Activated CD4-positive, alpha-beta T cell treated with anti-CD3 and anti-CD28 coated beads for 36 hours (primary cell): ENCODE data around the gene LSM4. TPM values are rescaled to one million over a fixed set of nuclear protein-coding genes. Genes with fewer than 3 reads are reported as not detected.

ENCODE experiments used
- ATAC-seq: fragments of 200-7000 bp; cut with Tn5 transposase; one replicate; pipeline ENCODE4 v1.10.0; 2021; ENCODE audit warnings: mild to moderate bottlenecking, moderate library complexity
- CTCF ChIA-PET: fragments of 350-600 bp; sonication (Branson Sonifier 250); formaldehyde crosslinking; loops from one replicate; lab custom pipeline; 2021; ENCODE audit warnings: antibody characterized with exemption; lab: Charles Lee
- POLR2A ChIA-PET: fragments of 350-600 bp; sonication (Branson Sonifier 250); formaldehyde crosslinking; loops from one replicate; lab custom pipeline; 2021; ENCODE audit warnings: antibody characterized with exemption, inconsistent platforms; lab: Charles Lee
- DNase-seq: peaks from one replicate; pipeline ENCODE4 v3.0.0-alpha.2; 2020
- H3K27ac Mint-ChIP-seq: one replicate; pipeline ENCODE4 v1.8.0; 2021; ENCODE audit warnings: mixed read lengths
- H3K27me3 Mint-ChIP-seq: one replicate; pipeline ENCODE4 v1.8.0; 2021; ENCODE audit warnings: mixed read lengths
- H3K36me3 Mint-ChIP-seq: one replicate; pipeline ENCODE4 v1.8.0; 2021; ENCODE audit warnings: low read depth, mixed read lengths
- H3K4me1 Mint-ChIP-seq: one replicate; pipeline ENCODE4 v1.8.0; 2021; ENCODE audit warnings: mixed read lengths
- H3K4me3 Mint-ChIP-seq: one replicate; pipeline ENCODE4 v1.8.0; 2021; ENCODE audit warnings: mild to moderate bottlenecking, moderate library complexity, mixed read lengths
- H3K9me3 Mint-ChIP-seq: one replicate; pipeline ENCODE4 v1.8.0; 2021; ENCODE audit warnings: low read depth, mixed read lengths
- intact Hi-C, 2 experiments: fragments of 100-400 bp; cut with DNase I in 1 of 2; cut with micrococcal nuclease in 1 of 2; formaldehyde crosslinking; loops; one replicate each; pipeline versions ENCODE4 v1.14.2 to v1.15.1; 2022 to 2024; cut with DNase I, micrococcal nuclease
- total RNA-seq, 2 experiments: library from RNA; stranded (reverse); gene quantifications; one replicate each; pipeline ENCODE4 v1.2.3, GENCODE V29; 2021

LSM4 gene
- total RNA-seq, 2 experiments from 2014 or later = 269 to 370 TPM

GRCh38 chr19:18312092-18312534, 10.8 kb downstream of the LSM4 start:
- no peaks in the 10 kb centered on the region for H3K27me3 Mint-ChIP-seq
- peaks cover 43% of the 10 kb centered on the region for H3K36me3 Mint-ChIP-seq
- DNase-seq = no peak
- no peaks in the 10 kb centered on the region for H3K9me3 Mint-ChIP-seq
- intact Hi-C loops = no loop called here
- POLR2A ChIA-PET = no interaction called here
- ATAC-seq = no peak
- peak overlapping the region; percentile 33 for H3K27ac Mint-ChIP-seq
- CTCF ChIA-PET = no interaction called here
- H3K4me3 Mint-ChIP-seq = no peak overlapping the region
- H3K4me1 Mint-ChIP-seq = peaks cover 19% of the 10 kb centered on the region

- DNase-seq (no peak), ATAC-seq (no peak)
- ChIA-PET CTCF (no interaction called here), POLR2A (no interaction called here)
- no peaks in the 10 kb centered on the region for H3K27me3 Mint-ChIP-seq
- H3K36me3 Mint-ChIP-seq = peaks cover 46% of the 10 kb centered on the region
- peaks cover 23% of the 10 kb centered on the region for H3K4me1 Mint-ChIP-seq
- intact Hi-C loops = no loop called here
- no peak overlapping the region for H3K4me3 Mint-ChIP-seq
- no peak overlapping the region for H3K27ac Mint-ChIP-seq
- H3K9me3 Mint-ChIP-seq = no peaks in the 10 kb centered on the region
Observed at GRCh38 chr19:18311502-18312091, 11.3 kb downstream of the LSM4 start.

GRCh38 chr19:18310966-18311365, 11.9 kb downstream of the LSM4 start:
- Mint-ChIP-seq H3K27me3 (no peaks in the 10 kb centered on the region), H3K4me3 (no peak overlapping the region), H3K36me3 (peaks cover 46% of the 10 kb centered on the region), H3K27ac (no peak overlapping the region), H3K9me3 (no peaks in the 10 kb centered on the region), H3K4me1 (peaks cover 26% of the 10 kb centered on the region)
- CTCF ChIA-PET = no interaction called here
- intact Hi-C loops = no loop called here
- ATAC-seq (no peak), DNase-seq (no peak)
- POLR2A ChIA-PET = interaction anchor here (0.8 kb wide), 1 partner anchor 31 kb away, joined by 4 read pairs; no protein-coding TSS in a partner anchor

GRCh38 chr19:18310118-18310909, 12.6 kb downstream of the LSM4 start:
- no peaks in the 10 kb centered on the region for H3K9me3 Mint-ChIP-seq
- CTCF ChIA-PET = interaction anchor here (0.6 to 1.0 kb wide), 2 partner anchors 19 to 32 kb away, joined by 3 read pairs; no protein-coding TSS in a partner anchor

GRCh38 chr19:18309525-18310064, 13.3 kb downstream of the LSM4 start:
- Mint-ChIP-seq H3K4me1 (peaks cover 37% of the 10 kb centered on the region), H3K36me3 (peaks cover 49% of the 10 kb centered on the region), H3K27ac (no peak overlapping the region), H3K27me3 (no peaks in the 10 kb centered on the region), H3K9me3 (no peaks in the 10 kb centered on the region), H3K4me3 (no peak overlapping the region)
- DNase-seq (no peak), ATAC-seq (no peak)
- intact Hi-C loops = no loop called here
- POLR2A ChIA-PET = interaction anchor here (1.0 kb wide), 1 partner anchor 30 kb away, joined by 3 read pairs; no protein-coding TSS in a partner anchor
- CTCF ChIA-PET = interaction anchor here (0.6 to 1.0 kb wide), 2 partner anchors 19 to 31 kb away, joined by 3 read pairs; no protein-coding TSS in a partner anchor

More at GRCh38 chr19:18310118-18310909, 12.6 kb downstream of the LSM4 start:
- Mint-ChIP-seq H3K4me1 (peaks cover 32% of the 10 kb centered on the region), H3K27ac (no peak overlapping the region), H3K27me3 (no peaks in the 10 kb centered on the region), H3K4me3 (no peak overlapping the region), H3K36me3 (peaks cover 45% of the 10 kb centered on the region)
- POLR2A ChIA-PET = interaction anchor here (0.8 kb wide), 1 partner anchor 30 kb away, joined by 4 read pairs; no protein-coding TSS in a partner anchor
- no peak for DNase-seq
- intact Hi-C loops = no loop called here
- ATAC-seq = no peak

- POLR2A ChIA-PET = interaction anchor here (1.0 kb wide), 1 partner anchor 29 kb away, joined by 3 read pairs; no protein-coding TSS in a partner anchor
- H3K4me3 Mint-ChIP-seq = no peak overlapping the region
- peaks cover 47% of the 10 kb centered on the region for H3K36me3 Mint-ChIP-seq
- DNase-seq = no peak
- ATAC-seq = no peak
- H3K4me1 Mint-ChIP-seq = peaks cover 36% of the 10 kb centered on the region
- no peaks in the 10 kb centered on the region for H3K9me3 Mint-ChIP-seq
- intact Hi-C loops = no loop called here
- no peak overlapping the region for H3K27ac Mint-ChIP-seq
- CTCF ChIA-PET = interaction anchor here (0.9 kb wide), 1 partner anchor 30 kb away, joined by 3 read pairs; no protein-coding TSS in a partner anchor
- H3K27me3 Mint-ChIP-seq = no peaks in the 10 kb centered on the region
Observed at GRCh38 chr19:18308948-18309325, 13.9 kb downstream of the LSM4 start.

- CTCF ChIA-PET = interaction anchor here (0.9 kb wide), 1 partner anchor 29 kb away, joined by 3 read pairs; no protein-coding TSS in a partner anchor
- H3K27me3 Mint-ChIP-seq = no peaks in the 10 kb centered on the region
Observed at GRCh38 chr19:18308051-18308947, 14.6 kb downstream of the LSM4 start.

GRCh38 chr19:18307271-18307681, 15.6 kb downstream of the LSM4 start:
- peak overlapping the region; percentile 97 for H3K27ac Mint-ChIP-seq
- ChIA-PET CTCF (interaction anchor here (0.6 to 1.1 kb wide), 4 partner anchors 8 to 29 kb away, joined by 3 to 6 read pairs (median 4); partner anchors contain the start of gene LSM4), POLR2A (interaction anchor here (0.7 to 1.3 kb wide), 3 partner anchors 14 to 251 kb away, joined by 3 to 5 read pairs (median 5); no protein-coding TSS in a partner anchor)
- peak overlapping the region; percentile 26 for H3K4me3 Mint-ChIP-seq
- ATAC-seq (no peak), DNase-seq (peak; percentile 55)
- peaks cover 40% of the 10 kb centered on the region for H3K36me3 Mint-ChIP-seq
- intact Hi-C loops = no loop called here
- H3K4me1 Mint-ChIP-seq = peaks cover 41% of the 10 kb centered on the region
- no peaks in the 10 kb centered on the region for H3K9me3 Mint-ChIP-seq
- H3K27me3 Mint-ChIP-seq = no peaks in the 10 kb centered on the region

More at GRCh38 chr19:18308051-18308947, 14.6 kb downstream of the LSM4 start:
- intact Hi-C loops = no loop called here
- DNase-seq (no peak), ATAC-seq (no peak)
- Mint-ChIP-seq H3K9me3 (no peaks in the 10 kb centered on the region), H3K4me3 (no peak overlapping the region), H3K27ac (no peak overlapping the region), H3K4me1 (peaks cover 40% of the 10 kb centered on the region), H3K36me3 (peaks cover 47% of the 10 kb centered on the region)
- POLR2A ChIA-PET = interaction anchor here (1.0 kb wide), 2 partner anchors 13 to 29 kb away, joined by 3 to 5 read pairs; no protein-coding TSS in a partner anchor

GRCh38 chr19:18306888-18307260, 16.0 kb downstream of the LSM4 start:
- H3K4me3 Mint-ChIP-seq = peak overlapping the region; percentile 26
- POLR2A ChIA-PET = interaction anchor here (1.0 to 1.3 kb wide), 2 partner anchors 15 to 28 kb away, joined by 5 read pairs; no protein-coding TSS in a partner anchor

GRCh38 chr19:18306209-18306887, 16.5 kb downstream of the LSM4 start:
- H3K4me1 Mint-ChIP-seq = peaks cover 50% of the 10 kb centered on the region
- H3K36me3 Mint-ChIP-seq = peaks cover 39% of the 10 kb centered on the region
- no peaks in the 10 kb centered on the region for H3K27me3 Mint-ChIP-seq
- H3K9me3 Mint-ChIP-seq = no peaks in the 10 kb centered on the region
- peak overlapping the region; percentile 97 for H3K27ac Mint-ChIP-seq
- POLR2A ChIA-PET = interaction anchor here (1.3 to 10.5 kb wide), 2 partner anchors 27 to 28 kb away, joined by 5 to 284 read pairs; partner anchors contain the start of genes IQCN and JUND
- CTCF ChIA-PET = interaction anchor here (0.6 to 5.4 kb wide), 5 partner anchors 9 to 28 kb away, joined by 3 to 81 read pairs (median 4); partner anchors contain the start of genes JUND and LSM4
- ATAC-seq (no peak), DNase-seq (no peak)
- intact Hi-C loops = no loop called here
- peak overlapping the region; percentile 84 for H3K4me3 Mint-ChIP-seq

More at GRCh38 chr19:18306888-18307260, 16.0 kb downstream of the LSM4 start:
- DNase-seq (no peak), ATAC-seq (no peak)
- Mint-ChIP-seq H3K9me3 (no peaks in the 10 kb centered on the region), H3K36me3 (peaks cover 39% of the 10 kb centered on the region), H3K27me3 (no peaks in the 10 kb centered on the region), H3K4me1 (peaks cover 45% of the 10 kb centered on the region), H3K27ac (peak overlapping the region; percentile 97)
- CTCF ChIA-PET = interaction anchor here (0.6 to 1.1 kb wide), 4 partner anchors 8 to 28 kb away, joined by 3 to 6 read pairs (median 4); partner anchors contain the start of gene LSM4
- intact Hi-C loops = no loop called here
